ENCODE data around the gene ANKRD33B.
"Not testable (repeated sequence)": the region's sequence is repeated elsewhere in the genome, so short reads cannot be mapped to it uniquely, and the experiment has no call there.

Gene ANKRD33B

GRCh38 chr5:10630126-10630525 is 66.3 kb downstream of the ANKRD33B start:
- Histone ChIP-seq H3K36me3 (ENCODE audit: control insufficient read depth in 1 of 2, insufficient read depth in 2 of 2, low read depth in 1 of 2, low read length in 2 of 2) (peaks cover 2 to 8% of the 10 kb centered on the region in 2 experiments), H2BK120ac (ENCODE audit: low read depth, low read length) (no peak overlapping the region), H3K4ac (ENCODE audit: low read depth in 1 of 2, low read length in 2 of 2) (no peak overlapping the region), H2AFZ (ENCODE audit: low read depth, low read length) (no peak overlapping the region), H4K8ac (ENCODE audit: low read length) (no peak overlapping the region), H2BK15ac (ENCODE audit: low read depth, poor library complexity, severe bottlenecking) (no peak overlapping the region), H4K91ac (ENCODE audit: low read length) (no peak overlapping the region), H3K4me3 (ENCODE audit: insufficient read depth in 1 of 2, low read depth in 1 of 2, low read length in 2 of 2) (no peak overlapping the region), H3K9me3 (ENCODE audit: control insufficient read depth, low read length) (no peaks in the 10 kb centered on the region), H3K27ac (ENCODE audit: low read length, poor library complexity, severe bottlenecking) (no peak overlapping the region), H2BK5ac (ENCODE audit: low read depth, low read length, poor library complexity, severe bottlenecking) (no peak overlapping the region), H3K14ac (ENCODE audit: low read length in 2 of 2) (no peak overlapping the region), H3K4me1 (ENCODE audit: control insufficient read depth, insufficient read depth, low read depth, low read length) (peaks cover 12% of the 10 kb centered on the region), H3K18ac (ENCODE audit: low read depth in 1 of 2, low read length in 2 of 2) (no peak overlapping the region), H3K79me1 (replicated peaks; ENCODE audit: low read length, poor library complexity, severe bottlenecking) (peaks cover 32% of the 10 kb centered on the region), H3K27me3 (ENCODE audit: control insufficient read depth in 1 of 2, insufficient read depth in 1 of 2, low read length in 2 of 2) (no peaks in the 10 kb centered on the region), H3K23ac (ENCODE audit: low read length in 2 of 2) (no peak overlapping the region), H2BK12ac (ENCODE audit: low read length in 2 of 2) (no peak overlapping the region), H2AK5ac (ENCODE audit: low read length, severe bottlenecking) (no peak overlapping the region), H3K4me2 (ENCODE audit: low read length, poor library complexity, severe bottlenecking) (no peak overlapping the region), H3K9ac (ENCODE audit: low read length) (no peak overlapping the region)
- no peak for DNase-seq
- 93% methylated on average over 5 of the region's 5 CpGs for WGBS

GRCh38 chr5:10630744-10631143 is 66.9 kb downstream of the ANKRD33B start:
- not testable (repeated sequence) for H3K4me3 ChIP-seq (ENCODE audit: insufficient read depth in 1 of 2, low read depth in 1 of 2, low read length in 2 of 2); H3K27ac ChIP-seq (ENCODE audit: low read length, poor library complexity, severe bottlenecking); H4K8ac ChIP-seq (ENCODE audit: low read length); H2AK5ac ChIP-seq (ENCODE audit: low read length, severe bottlenecking); H4K91ac ChIP-seq (ENCODE audit: low read length); H2BK15ac ChIP-seq (ENCODE audit: low read depth, poor library complexity, severe bottlenecking); H3K9ac ChIP-seq (ENCODE audit: low read length); H2BK5ac ChIP-seq (ENCODE audit: low read depth, low read length, poor library complexity, severe bottlenecking); H2AFZ ChIP-seq (ENCODE audit: low read depth, low read length); H3K27me3 ChIP-seq (ENCODE audit: control insufficient read depth in 1 of 2, insufficient read depth in 1 of 2, low read length in 2 of 2); H3K18ac ChIP-seq (ENCODE audit: low read depth in 1 of 2, low read length in 2 of 2); H3K36me3 ChIP-seq (ENCODE audit: control insufficient read depth in 1 of 2, insufficient read depth in 2 of 2, low read depth in 1 of 2, low read length in 2 of 2); H3K4me2 ChIP-seq (ENCODE audit: low read length, poor library complexity, severe bottlenecking); H2BK120ac ChIP-seq (ENCODE audit: low read depth, low read length); H3K23ac ChIP-seq (ENCODE audit: low read length in 2 of 2); H2BK12ac ChIP-seq (ENCODE audit: low read length in 2 of 2); H3K14ac ChIP-seq (ENCODE audit: low read length in 2 of 2); H3K9me3 ChIP-seq (ENCODE audit: control insufficient read depth, low read length); DNase-seq; H3K4ac ChIP-seq (ENCODE audit: low read depth in 1 of 2, low read length in 2 of 2)
- Histone ChIP-seq H3K4me1 (ENCODE audit: control insufficient read depth, insufficient read depth, low read depth, low read length) (peaks cover 15% of the 10 kb centered on the region), H3K79me1 (replicated peaks; ENCODE audit: low read length, poor library complexity, severe bottlenecking) (peaks cover 27% of the 10 kb centered on the region)
- WGBS = 94% methylated on average over 4 of the region's 4 CpGs

GRCh38 chr5:10631316-10631996 is 67.6 kb downstream of the ANKRD33B start:
- Histone ChIP-seq H3K9me3 (ENCODE audit: control insufficient read depth, low read length) (no peaks in the 10 kb centered on the region), H2AK5ac (ENCODE audit: low read length, severe bottlenecking) (no peak overlapping the region), H3K27ac (ENCODE audit: low read length, poor library complexity, severe bottlenecking) (no peak overlapping the region), H3K18ac (ENCODE audit: low read depth in 1 of 2, low read length in 2 of 2) (no peak overlapping the region), H3K23ac (ENCODE audit: low read length in 2 of 2) (no peak overlapping the region), H2BK5ac (ENCODE audit: low read depth, low read length, poor library complexity, severe bottlenecking) (no peak overlapping the region), H2BK120ac (ENCODE audit: low read depth, low read length) (no peak overlapping the region), H3K14ac (ENCODE audit: low read length in 2 of 2) (no peak overlapping the region), H3K9ac (ENCODE audit: low read length) (no peak overlapping the region), H2BK12ac (ENCODE audit: low read length in 2 of 2) (no peak overlapping the region), H3K4ac (ENCODE audit: low read depth in 1 of 2, low read length in 2 of 2) (no peak overlapping the region), H3K36me3 (ENCODE audit: control insufficient read depth in 1 of 2, insufficient read depth in 2 of 2, low read depth in 1 of 2, low read length in 2 of 2) (peaks cover 0 to 3% of the 10 kb centered on the region in 2 experiments), H4K91ac (ENCODE audit: low read length) (no peak overlapping the region), H3K4me1 (ENCODE audit: control insufficient read depth, insufficient read depth, low read depth, low read length) (peaks cover 18% of the 10 kb centered on the region), H4K8ac (ENCODE audit: low read length) (no peak overlapping the region), H3K27me3 (ENCODE audit: control insufficient read depth in 1 of 2, insufficient read depth in 1 of 2, low read length in 2 of 2) (no peaks in the 10 kb centered on the region), H2BK15ac (ENCODE audit: low read depth, poor library complexity, severe bottlenecking) (no peak overlapping the region), H2AFZ (ENCODE audit: low read depth, low read length) (no peak overlapping the region), H3K79me1 (replicated peaks; ENCODE audit: low read length, poor library complexity, severe bottlenecking) (peaks cover 25% of the 10 kb centered on the region), H3K4me3 (ENCODE audit: insufficient read depth in 1 of 2, low read depth in 1 of 2, low read length in 2 of 2) (no peak overlapping the region), H3K4me2 (ENCODE audit: low read length, poor library complexity, severe bottlenecking) (no peak overlapping the region)
- WGBS = 89% methylated on average over 17 of the region's 18 CpGs
- DNase-seq = no peak

GRCh38 chr5:10632110-10632761 is 68.4 kb downstream of the ANKRD33B start:
- Histone ChIP-seq H3K4ac (ENCODE audit: low read depth in 1 of 2, low read length in 2 of 2) (no peak overlapping the region), H2BK5ac (ENCODE audit: low read depth, low read length, poor library complexity, severe bottlenecking) (no peak overlapping the region), H3K23ac (ENCODE audit: low read length in 2 of 2) (no peak overlapping the region), H2BK12ac (ENCODE audit: low read length in 2 of 2) (no peak overlapping the region), H3K79me1 (replicated peaks; ENCODE audit: low read length, poor library complexity, severe bottlenecking) (peaks cover 28% of the 10 kb centered on the region), H3K27me3 (ENCODE audit: control insufficient read depth in 1 of 2, insufficient read depth in 1 of 2, low read length in 2 of 2) (no peaks in the 10 kb centered on the region), H2AK5ac (ENCODE audit: low read length, severe bottlenecking) (peak overlapping the region; percentile 21), H4K8ac (ENCODE audit: low read length) (no peak overlapping the region), H3K27ac (ENCODE audit: low read length, poor library complexity, severe bottlenecking) (peak overlapping the region; percentile 7), H2AFZ (ENCODE audit: low read depth, low read length) (no peak overlapping the region), H4K91ac (ENCODE audit: low read length) (no peak overlapping the region), H3K9me3 (ENCODE audit: control insufficient read depth, low read length) (no peaks in the 10 kb centered on the region), H3K4me2 (ENCODE audit: low read length, poor library complexity, severe bottlenecking) (no peak overlapping the region), H3K9ac (ENCODE audit: low read length) (no peak overlapping the region), H3K36me3 (ENCODE audit: control insufficient read depth in 1 of 2, insufficient read depth in 2 of 2, low read depth in 1 of 2, low read length in 2 of 2) (no peaks in the 10 kb centered on the region), H3K4me1 (ENCODE audit: control insufficient read depth, insufficient read depth, low read depth, low read length) (peaks cover 19% of the 10 kb centered on the region), H3K14ac (ENCODE audit: low read length in 2 of 2) (no peak overlapping the region), H2BK15ac (ENCODE audit: low read depth, poor library complexity, severe bottlenecking) (no peak overlapping the region), H2BK120ac (ENCODE audit: low read depth, low read length) (no peak overlapping the region), H3K4me3 (ENCODE audit: insufficient read depth in 1 of 2, low read depth in 1 of 2, low read length in 2 of 2) (no peak overlapping the region), H3K18ac (ENCODE audit: low read depth in 1 of 2, low read length in 2 of 2) (peak overlapping the region in 1 of 2 experiments; percentile 7)
- peak; percentile 54 for DNase-seq
- 71% methylated on average over 21 of the region's 23 CpGs for WGBS
